Colonic mucosa (tissue), 4 donors: ENCODE data around the gene PGLYRP2. TPM values are rescaled to one million over a fixed set of nuclear protein-coding genes. Genes with fewer than 3 reads are reported as not detected.
A peak's percentile ranks its signal among the peaks of the same experiment; 100 is the strongest.

Experiments used
- DNase-seq: peaks from one replicate; pipeline ENCODE4 v3.0.0-alpha.2; 2020
- H3K27ac ChIP-seq: fragments of 200-600 bp; one replicate; pipeline ENCODE4 v1.8.0; 2021
- H3K27me3 ChIP-seq: fragments of 200-600 bp; one replicate; pipeline ENCODE4 v1.8.0; 2021
- H3K36me3 ChIP-seq: fragments of 200-600 bp; one replicate; pipeline ENCODE4 v1.8.0; 2021
- H3K4me1 ChIP-seq: fragments of 200-600 bp; one replicate; pipeline ENCODE4 v1.8.0; 2021; ENCODE audit warnings: mild to moderate bottlenecking
- H3K4me3 ChIP-seq: fragments of 200-600 bp; one replicate; pipeline ENCODE4 v1.8.0; 2021
- H3K9ac ChIP-seq, 2 donors: one replicate each; pipeline ENCODE4 v1.7.0; 2013; ENCODE audit warnings: control low read depth in 2 of 2, low read depth in 2 of 2, low read length in 2 of 2
- H3K9me3 ChIP-seq: fragments of 200-600 bp; one replicate; pipeline ENCODE4 v1.8.0; 2021
- CTCF ChIP-seq: fragments of 200-600 bp; IDR thresholded peaks from one replicate; pipeline ENCODE4 v1.8.0; 2022; ENCODE audit warnings: antibody characterized with exemption, mild to moderate bottlenecking
- intact Hi-C: fragments of 100-400 bp; cut with DNase I; formaldehyde crosslinking; loops from one replicate; pipeline ENCODE4 v1.14.1; 2022
- microRNA-seq: library from miRNA; unstranded; fragments of <30 nt; microRNA quantifications from one replicate; pipeline ENCODE4, GENCODE V29; 2019
- total RNA-seq, 2 donors: library from RNA; stranded (reverse); fragmentation: NEBNext Ultra II Directional in 1 of 2; extraction: Animal tissue kit (Norgen Biotek cat#: 25700) in 1 of 2; gene quantifications; one replicate each; pipeline ENCODE4 v1.2.1, GENCODE V29; 2021
- donor health status: healthy.
- donor health status: DM: no; HTN: no; CAD: no.
- donor health status: DM: no; HTN: no; CAD: no.

The PGLYRP2 gene
- total RNA-seq, 2 donors from 2014 or later = not detected

- no peak overlapping the region for H3K27ac ChIP-seq
- H3K9ac ChIP-seq = no peak overlapping the region
- no peak overlapping the region for H3K4me3 ChIP-seq
- H3K27me3 ChIP-seq = no peaks in the 10 kb centered on the region
- DNase-seq = no peak
- H3K36me3 ChIP-seq = no peaks in the 10 kb centered on the region
- intact Hi-C loops = loop anchor here (10.0 kb wide), 1 partner anchor 134 kb away; no protein-coding TSS in a partner anchor
- no peak for TF ChIP-seq CTCF
- H3K4me1 ChIP-seq = peaks cover 18% of the 10 kb centered on the region
- no peaks in the 10 kb centered on the region for H3K9me3 ChIP-seq
Observed at GRCh38 chr19:15421136-15421695, 58.1 kb downstream of the PGLYRP2 start.

- TF ChIP-seq CTCF = no peak
- Histone ChIP-seq H3K4me3 (peak overlapping the region; percentile 100), H3K9me3 (no peaks in the 10 kb centered on the region), H3K27ac (no peak overlapping the region), H3K9ac (peak overlapping the region; percentile 27 to 63), H3K27me3 (no peaks in the 10 kb centered on the region), H3K4me1 (peaks cover 18% of the 10 kb centered on the region), H3K36me3 (no peaks in the 10 kb centered on the region)
- DNase-seq = no peak
- intact Hi-C loops = loop anchor here (10.0 kb wide), 1 partner anchor 135 kb away; no protein-coding TSS in a partner anchor
Observed at GRCh38 chr19:15419413-15420025, 59.8 kb downstream of the PGLYRP2 start.

Small RNAs within 50 kb of the gene (microRNA-seq; reads per million reads assigned to microRNA genes)
- not detected for gene MIR1470

Other genes starting within 250 kb of the PGLYRP2 start
- gene EPHX3, start 247.1 kb downstream of the PGLYRP2 start, total RNA-seq = under 1 TPM; 0.53 to 0.82 TPM
- 10 to 100 TPM; 67.2 to 82.7 TPM for gene BRD4, start 147.0 kb downstream of the PGLYRP2 start, total RNA-seq
- 10 to 100 TPM; 37.0 to 55.2 TPM for gene AKAP8, start 99.7 kb downstream of the PGLYRP2 start, total RNA-seq
- 10 to 100 TPM; 63.5 to 70.2 TPM for gene AKAP8L, start 60.5 kb downstream of the PGLYRP2 start, total RNA-seq
- 10 to 100 TPM; 18.3 to 31.2 TPM for gene WIZ, start 29.5 kb downstream of the PGLYRP2 start, total RNA-seq
- gene RASAL3, start 15.0 kb downstream of the PGLYRP2 start, total RNA-seq = 1 to 10 TPM; 1.7 to 2.5 TPM
- gene CYP4F22, start 29.0 kb upstream of the PGLYRP2 start, total RNA-seq = under 1 TPM; 0.19 to 0.22 TPM
- gene CYP4F8, start 135.7 kb upstream of the PGLYRP2 start, total RNA-seq = not detected
- gene CYP4F3, start 161.4 kb upstream of the PGLYRP2 start, total RNA-seq = 1 to 10 TPM; 7.8 to 8.3 TPM
- gene CYP4F12, start 193.6 kb upstream of the PGLYRP2 start, total RNA-seq = 10 to 100 TPM; 82.1 to 87.0 TPM
- not detected for gene OR10H2, start 248.5 kb upstream of the PGLYRP2 start, total RNA-seq